ENCODE results near the gene CCDC134.
"Not testable (repeated sequence)": the region's sequence is repeated elsewhere in the genome, so short reads cannot be mapped to it uniquely, and the experiment has no call there.

GRCh38 chr22:41835462-41835861 is 35.0 kb downstream of the CCDC134 start:
- TF ChIP-seq CTCF, POLR2A (IDR thresholded peaks at IDR 0.05): not testable (repeated sequence)

Measured in lower leg skin (tissue), 3 donors.